Measurements from ENCODE around the gene PNPO.

Gene PNPO

DNA sequence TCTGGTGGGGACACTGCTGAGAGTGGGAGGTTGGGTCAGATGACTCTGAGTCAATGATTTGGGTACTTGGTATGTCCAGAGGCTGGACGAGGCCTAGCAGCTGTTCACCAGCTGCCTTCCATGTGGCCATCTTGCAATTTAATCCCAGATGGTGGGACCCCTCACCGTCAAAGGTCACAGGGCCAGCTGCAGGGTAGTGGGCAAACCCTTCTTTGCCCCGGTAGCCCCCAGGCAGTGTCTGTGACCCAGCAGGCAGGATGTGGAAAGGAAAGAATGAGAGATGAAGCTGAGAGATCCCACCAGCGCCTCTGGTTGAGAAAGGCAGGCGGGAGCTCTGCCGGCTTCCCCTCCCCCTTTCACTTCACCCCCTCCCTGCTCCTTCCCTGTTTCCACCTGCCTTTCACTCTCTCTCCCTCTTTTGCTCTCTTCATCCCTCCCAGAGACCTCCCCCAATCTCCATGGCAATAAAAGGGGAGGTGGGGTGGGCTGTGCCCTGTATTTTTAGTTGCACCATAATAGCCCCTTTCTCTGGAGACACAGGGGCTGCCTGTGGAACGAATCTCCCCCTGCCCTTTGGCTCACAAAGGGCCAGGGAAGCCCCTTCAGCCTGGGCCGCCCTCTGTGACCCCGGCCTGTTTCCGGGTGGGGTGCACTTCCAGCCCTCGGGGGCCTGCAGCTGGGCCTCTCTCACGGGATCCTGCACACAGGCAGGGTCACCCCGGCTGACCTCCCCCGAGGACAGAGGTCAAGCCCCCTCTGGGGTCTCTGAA, 49.8 kb downstream of the PNPO start:
- no peak overlapping the region for H3K4me3 ChIP-seq (ENCODE audit: low read depth, low read length)
- TF ChIP-seq, protein P1, sequence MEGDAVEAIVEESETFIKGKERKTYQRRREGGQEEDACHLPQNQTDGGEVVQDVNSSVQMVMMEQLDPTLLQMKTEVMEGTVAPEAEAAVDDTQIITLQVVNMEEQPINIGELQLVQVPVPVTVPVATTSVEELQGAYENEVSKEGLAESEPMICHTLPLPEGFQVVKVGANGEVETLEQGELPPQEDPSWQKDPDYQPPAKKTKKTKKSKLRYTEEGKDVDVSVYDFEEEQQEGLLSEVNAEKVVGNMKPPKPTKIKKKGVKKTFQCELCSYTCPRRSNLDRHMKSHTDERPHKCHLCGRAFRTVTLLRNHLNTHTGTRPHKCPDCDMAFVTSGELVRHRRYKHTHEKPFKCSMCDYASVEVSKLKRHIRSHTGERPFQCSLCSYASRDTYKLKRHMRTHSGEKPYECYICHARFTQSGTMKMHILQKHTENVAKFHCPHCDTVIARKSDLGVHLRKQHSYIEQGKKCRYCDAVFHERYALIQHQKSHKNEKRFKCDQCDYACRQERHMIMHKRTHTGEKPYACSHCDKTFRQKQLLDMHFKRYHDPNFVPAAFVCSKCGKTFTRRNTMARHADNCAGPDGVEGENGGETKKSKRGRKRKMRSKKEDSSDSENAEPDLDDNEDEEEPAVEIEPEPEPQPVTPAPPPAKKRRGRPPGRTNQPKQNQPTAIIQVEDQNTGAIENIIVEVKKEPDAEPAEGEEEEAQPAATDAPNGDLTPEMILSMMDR (IDR thresholded peaks at IDR 0.05; ENCODE audit: insufficient read depth, low read length, missing control alignments): no peak
- ChIA-PET CTCF (interaction anchor here (0.9 to 4.2 kb wide), 6 partner anchors 9 to 105 kb away, joined by 3 to 42 read pairs (median 8); partner anchors contain the start of gene CDK5RAP3), POLR2A (no interaction called here)
- no peak for DNase-seq (ENCODE audit: low read depth, low spot score)

DNA sequence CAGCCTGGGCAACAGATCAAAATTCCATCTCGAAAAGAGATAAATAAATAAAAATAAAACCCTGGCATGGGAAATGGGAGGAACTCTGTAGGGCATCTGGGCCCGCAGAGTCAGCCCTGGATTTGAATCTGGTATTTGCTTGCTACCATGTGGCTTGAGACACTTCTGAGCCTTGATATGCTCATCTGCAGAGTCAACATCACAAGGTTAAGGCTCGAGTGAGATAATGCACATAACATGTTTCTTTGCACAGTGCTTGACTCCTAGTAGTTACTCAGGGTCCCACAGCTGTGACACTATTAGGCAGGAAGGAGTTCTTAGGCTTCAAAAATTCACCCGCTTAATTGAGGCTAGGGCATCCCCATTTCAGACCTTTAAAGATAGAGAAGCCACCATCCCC, 50.8 kb downstream of the PNPO start:
- CTCF ChIA-PET: interaction anchor here (0.9 to 2.4 kb wide), 3 partner anchors 22 to 44 kb away, joined by 4 to 14 read pairs (median 5); partner anchors contain the start of gene CDK5RAP3
- no peak for DNase-seq (ENCODE audit: low read depth, low spot score)
- TF ChIP-seq, protein P1 (IDR thresholded peaks at IDR 0.05; ENCODE audit: insufficient read depth, low read length, missing control alignments): no peak
- POLR2A ChIA-PET: no interaction called here
- no peak overlapping the region for H3K4me3 ChIP-seq (ENCODE audit: low read depth, low read length)

DNA sequence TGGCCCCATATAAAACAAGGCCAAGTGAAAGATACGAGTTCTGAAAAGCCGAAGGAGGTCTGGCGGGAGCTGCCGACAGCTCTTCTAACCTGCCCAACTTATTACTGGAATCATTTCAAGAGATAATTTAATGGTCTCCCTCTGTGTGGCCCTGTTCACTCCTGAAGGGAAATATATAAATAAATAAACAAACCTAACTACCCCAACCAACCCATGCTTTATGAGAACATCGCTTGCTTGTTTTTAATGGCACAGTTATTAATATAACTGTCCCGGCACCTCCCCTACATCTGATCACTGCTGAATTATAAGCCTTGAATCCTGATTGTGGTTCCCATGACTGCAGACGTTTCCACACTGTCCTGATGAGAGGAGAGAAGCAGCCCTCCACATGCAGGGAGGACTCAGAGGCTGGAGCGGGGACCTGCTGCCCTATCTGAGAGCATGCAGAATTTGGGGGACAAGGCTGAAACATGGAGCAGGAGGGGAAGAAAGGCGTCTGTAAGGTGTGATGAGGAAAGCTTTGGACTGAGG, 51.7 kb downstream of the PNPO start:
- CTCF ChIA-PET: interaction anchor here (0.7 to 5.4 kb wide), 9 partner anchors 10 to 45 kb away, joined by 3 to 38 read pairs (median 6); partner anchors contain the start of gene CDK5RAP3
- DNase-seq (ENCODE audit: low read depth, low spot score): no peak
- TF ChIP-seq, protein P1 (IDR thresholded peaks at IDR 0.05; ENCODE audit: insufficient read depth, low read length, missing control alignments): no peak
- POLR2A ChIA-PET: no interaction called here
- no peak overlapping the region for H3K4me3 ChIP-seq (ENCODE audit: low read depth, low read length)

DNA sequence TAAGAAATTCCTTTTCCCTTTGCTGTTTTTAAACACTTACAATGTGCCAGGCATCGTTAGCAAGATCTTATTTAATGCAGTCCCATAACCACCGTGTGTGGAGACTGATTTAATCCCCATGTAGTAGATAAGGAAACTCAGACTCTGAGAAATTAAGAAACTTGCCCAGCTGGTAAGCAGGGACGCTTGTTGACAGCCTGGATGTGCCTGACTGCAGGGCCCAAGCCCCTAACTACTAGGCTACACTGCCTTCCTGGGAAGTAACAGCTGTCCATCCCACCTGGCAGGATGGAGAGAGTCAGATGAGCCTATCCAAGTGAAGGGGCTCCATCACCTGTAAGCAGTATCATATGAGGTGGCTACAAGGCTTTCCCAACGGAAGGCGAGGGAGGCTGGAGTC, 52.6 kb downstream of the PNPO start:
- no peak overlapping the region for H3K4me3 ChIP-seq (ENCODE audit: low read depth, low read length)
- no peak for DNase-seq (ENCODE audit: low read depth, low spot score)
- ChIA-PET CTCF (interaction anchor here (1.2 to 5.4 kb wide), 7 partner anchors 9 to 27 kb away, joined by 4 to 38 read pairs (median 6); partner anchors contain the start of gene CDK5RAP3), POLR2A (interaction anchor here (0.5 kb wide), 1 partner anchor 17 kb away, joined by 3 read pairs; no protein-coding TSS in a partner anchor)
- TF ChIP-seq, protein P1 (IDR thresholded peaks at IDR 0.05; ENCODE audit: insufficient read depth, low read length, missing control alignments): no peak

DNA sequence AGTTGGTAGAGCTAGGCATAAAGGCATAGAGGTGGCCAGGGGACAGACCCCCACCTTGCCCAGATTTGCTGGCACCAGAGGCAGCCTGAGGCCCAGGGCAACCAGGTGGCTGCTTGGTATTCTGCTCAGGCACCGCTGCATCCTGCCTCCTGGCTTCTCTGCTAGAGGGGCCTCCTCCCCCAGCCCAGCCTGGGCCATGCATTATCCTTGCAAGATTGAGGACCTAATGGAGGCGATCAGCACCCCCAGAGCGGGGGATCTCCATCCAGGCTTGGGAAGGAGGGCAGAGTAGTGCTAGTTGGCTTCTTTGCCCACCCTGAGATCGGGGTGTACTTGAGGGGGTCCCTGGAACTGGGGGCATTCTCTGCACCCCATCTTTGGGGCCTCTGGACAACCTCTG, 53.4 kb downstream of the PNPO start:
- no peak for DNase-seq (ENCODE audit: low read depth, low spot score)
- CTCF ChIA-PET: interaction anchor here (1.4 to 5.4 kb wide), 8 partner anchors 8 to 45 kb away, joined by 4 to 38 read pairs (median 6); partner anchors contain the start of gene CDK5RAP3
- H3K4me3 ChIP-seq (ENCODE audit: low read depth, low read length): no peak overlapping the region
- POLR2A ChIA-PET: interaction anchor here (0.5 kb wide), 1 partner anchor 16 kb away, joined by 3 read pairs; no protein-coding TSS in a partner anchor
- TF ChIP-seq, protein P1 (IDR thresholded peaks at IDR 0.05; ENCODE audit: insufficient read depth, low read length, missing control alignments): no peak

Data from AG04449 (cell line).